Neural progenitor cell (in vitro differentiated cells): ENCODE results near the gene SEMA3D. TPM values are rescaled to one million over a fixed set of nuclear protein-coding genes. Genes with fewer than 3 reads are reported as not detected.

ENCODE experiments used
- DNase-seq: peaks from one replicate; pipeline ENCODE4 v3.0.0-alpha.2; 2016; ENCODE audit warnings: low spot score
- H2AFZ ChIP-seq: fragments of 200-600 bp; sonication (generic); replicated peaks from 2 replicates; pipeline ENCODE4 v1.6.1; 2016; ENCODE audit warnings: antibody characterized with exemption
- H3F3A ChIP-seq: fragments of 200-600 bp; sonication (generic); 2 replicates; pipeline ENCODE4 v1.6.1; 2016; ENCODE audit warnings: antibody characterized with exemption, low read depth
- H3K27ac ChIP-seq: fragments of 200-600 bp; sonication (generic); 2 replicates; pipeline ENCODE4 v1.5.1; 2016; ENCODE audit warnings: mild to moderate bottlenecking
- H3K27me3 ChIP-seq: fragments of 200-600 bp; sonication (generic); 2 replicates; pipeline ENCODE4 v1.6.1; 2016; ENCODE audit warnings: mild to moderate bottlenecking, moderate library complexity
- H3K36me3 ChIP-seq: fragments of 200-600 bp; sonication (generic); 2 replicates; pipeline ENCODE4 v1.5.1; 2016
- H3K4me1 ChIP-seq: fragments of 200-600 bp; sonication (generic); 2 replicates; pipeline ENCODE4 v1.6.1; 2016; ENCODE audit warnings: mixed run types
- H3K4me2 ChIP-seq: fragments of 200-600 bp; sonication (generic); 2 replicates; pipeline ENCODE4 v1.6.1; 2016
- H3K4me3 ChIP-seq: fragments of 200-600 bp; sonication (generic); 2 replicates; pipeline ENCODE4 v1.5.1; 2016
- H3K79me2 ChIP-seq: fragments of 200-600 bp; sonication (generic); 2 replicates; pipeline ENCODE4 v1.6.1; 2016; ENCODE audit warnings: low read depth
- H3K9ac ChIP-seq: fragments of 200-600 bp; sonication (generic); 2 replicates; pipeline ENCODE4 v1.6.1; 2016
- H3K9me3 ChIP-seq: fragments of 200-600 bp; sonication (generic); 2 replicates; pipeline ENCODE4 v1.5.1; 2016; ENCODE audit warnings: low read depth
- H4K20me1 ChIP-seq: fragments of 200-600 bp; sonication (generic); 2 replicates; pipeline ENCODE4 v1.6.1; 2016; ENCODE audit warnings: low read depth
- H3K27ac Mint-ChIP-seq: 3 replicates; pipeline ENCODE4 v1.8.0; 2021; ENCODE audit warnings: mixed read lengths
- H3K27me3 Mint-ChIP-seq: 2 replicates; pipeline ENCODE4 v1.8.0; 2022; ENCODE audit warnings: low read depth, mild to moderate bottlenecking, inconsistent platforms, moderate library complexity, mixed read lengths; ENCODE audit not compliant: insufficient read depth
- H3K36me3 Mint-ChIP-seq: 3 replicates; pipeline ENCODE4 v1.8.0; 2021; ENCODE audit warnings: mixed read lengths
- H3K4me1 Mint-ChIP-seq: 3 replicates; pipeline ENCODE4 v1.8.0; 2021; ENCODE audit warnings: mixed read lengths
- H3K4me3 Mint-ChIP-seq: 3 replicates; pipeline ENCODE4 v1.8.0; 2021; ENCODE audit warnings: mild to moderate bottlenecking, moderate library complexity, mixed read lengths
- H3K9me3 Mint-ChIP-seq: 3 replicates; pipeline ENCODE4 v1.8.0; 2020; ENCODE audit warnings: mixed read lengths
- CTCF ChIP-seq: fragments of 200-600 bp; sonication (generic); IDR thresholded peaks from 2 replicates; pipeline ENCODE4 v1.5.1; 2017; ENCODE audit warnings: antibody characterized with exemption, mild to moderate bottlenecking
- EZH2 ChIP-seq: fragments of 200-600 bp; sonication (generic); IDR thresholded peaks from 2 replicates; pipeline ENCODE4 v1.6.1; 2017; ENCODE audit warnings: antibody characterized with exemption, mild to moderate bottlenecking, moderate library complexity
- EZH2phosphoT487 ChIP-seq: fragments of 200-600 bp; sonication (generic); IDR thresholded peaks from 2 replicates; pipeline ENCODE4 v1.6.1; 2017; ENCODE audit warnings: antibody characterized with exemption
- total RNA-seq: library from RNA; depleted of rRNA; stranded (reverse); fragments of >200 nt; gene quantifications from 2 replicates; pipeline ENCODE4 v1.2.3, GENCODE V29; 2015; ENCODE audit warnings: low replicate concordance

SEMA3D gene
- total RNA-seq, 1 donor from 2014 or later = 0.99 TPM

- no peak for TF ChIP-seq EZH2phosphoT487
- TF ChIP-seq CTCF = no peak
- Histone ChIP-seq H3K4me3 (no peak overlapping the region), H3F3A (no peaks in the 10 kb centered on the region), H3K79me2 (no peaks in the 10 kb centered on the region), H4K20me1 (no peaks in the 10 kb centered on the region), H3K4me2 (no peak overlapping the region), H3K9me3 (no peaks in the 10 kb centered on the region), H3K9ac (no peak overlapping the region), H3K4me1 (no peaks in the 10 kb centered on the region), H3K27me3 (peaks cover 9% of the 10 kb centered on the region), H3K27ac (no peak overlapping the region), H3K36me3 (no peaks in the 10 kb centered on the region), H2AFZ (no peak overlapping the region)
- no peak for DNase-seq
- Mint-ChIP-seq H3K36me3 (no peaks in the 10 kb centered on the region), H3K27ac (no peak overlapping the region), H3K4me3 (no peak overlapping the region), H3K9me3 (no peaks in the 10 kb centered on the region), H3K27me3 (no peaks in the 10 kb centered on the region), H3K4me1 (no peaks in the 10 kb centered on the region)
Measured at GRCh38 chr7:85230623-85231022, 43.8 kb upstream of the SEMA3D start.

- Histone ChIP-seq H3K9ac (no peak overlapping the region), H3F3A (no peaks in the 10 kb centered on the region), H3K27ac (no peak overlapping the region), H4K20me1 (no peaks in the 10 kb centered on the region), H3K4me1 (no peaks in the 10 kb centered on the region), H3K4me2 (no peak overlapping the region), H2AFZ (no peak overlapping the region), H3K27me3 (peaks cover 6% of the 10 kb centered on the region), H3K36me3 (no peaks in the 10 kb centered on the region), H3K79me2 (no peaks in the 10 kb centered on the region), H3K4me3 (no peak overlapping the region), H3K9me3 (no peaks in the 10 kb centered on the region)
- Mint-ChIP-seq H3K4me3 (no peak overlapping the region), H3K9me3 (no peaks in the 10 kb centered on the region), H3K27ac (no peak overlapping the region), H3K27me3 (no peaks in the 10 kb centered on the region), H3K36me3 (no peaks in the 10 kb centered on the region), H3K4me1 (no peaks in the 10 kb centered on the region)
- DNase-seq = no peak
- TF ChIP-seq EZH2 (no peak), CTCF (no peak), EZH2phosphoT487 (no peak)
Measured at GRCh38 chr7:85229544-85229943, 42.7 kb upstream of the SEMA3D start.

- Histone ChIP-seq H3K4me3 (no peak overlapping the region), H3K4me2 (no peak overlapping the region), H3K36me3 (no peaks in the 10 kb centered on the region), H3K27ac (no peak overlapping the region), H3K9ac (no peak overlapping the region), H3F3A (no peaks in the 10 kb centered on the region), H2AFZ (no peak overlapping the region), H3K4me1 (no peaks in the 10 kb centered on the region), H3K79me2 (no peaks in the 10 kb centered on the region), H4K20me1 (no peaks in the 10 kb centered on the region), H3K9me3 (no peaks in the 10 kb centered on the region), H3K27me3 (no peaks in the 10 kb centered on the region)
- DNase-seq = no peak
- H3K27ac Mint-ChIP-seq = no peak overlapping the region
- H3K36me3 Mint-ChIP-seq = no peaks in the 10 kb centered on the region
- H3K4me3 Mint-ChIP-seq = no peak overlapping the region
- no peaks in the 10 kb centered on the region for H3K27me3 Mint-ChIP-seq
- no peaks in the 10 kb centered on the region for H3K4me1 Mint-ChIP-seq
- no peak for TF ChIP-seq EZH2
- TF ChIP-seq CTCF = no peak
- no peak for TF ChIP-seq EZH2phosphoT487
- H3K9me3 Mint-ChIP-seq = no peaks in the 10 kb centered on the region
Measured at GRCh38 chr7:85226361-85227085, 39.7 kb upstream of the SEMA3D start.
